GM12892 (cell line): ENCODE measurements around the gene ZNF277.

Experiments
- POLR2A ChIP-seq: IDR thresholded peaks from 2 replicates; pipeline ENCODE4 v1.6.1; 2011; ENCODE audit warnings: low read depth, low read length, control low read depth
- POLR2AphosphoS5 ChIP-seq: IDR thresholded peaks from 2 replicates; pipeline ENCODE4 v1.6.1; 2011; ENCODE audit warnings: low read depth, low read length, control low read depth
- TAF1 ChIP-seq: IDR thresholded peaks from 2 replicates; pipeline ENCODE4 v1.6.1; 2011; ENCODE audit warnings: low read depth, mild to moderate bottlenecking, control low read depth, low read length, borderline replicate concordance

GRCh38 chr7:112199035-112199655 is 7.3 kb upstream of the ZNF277 start:
- TF ChIP-seq POLR2A (no peak), POLR2AphosphoS5 (no peak), TAF1 (no peak)
